AG10803 (cell line): ENCODE data around the gene BCLAF1.
"Not testable (repeated sequence)": the region's sequence is repeated elsewhere in the genome, so short reads cannot be mapped to it uniquely, and the experiment has no call there.

Experiments
- DNase-seq: peaks from one replicate; pipeline ENCODE4 v3.0.0; 2010; ENCODE audit warnings: low read depth
- H3K4me3 ChIP-seq: 2 replicates; pipeline ENCODE4 v1.5.1; 2011; ENCODE audit warnings: mild to moderate bottlenecking, low read length, control low read depth
- CTCF ChIP-seq: conservative IDR thresholded peaks from 2 replicates; pipeline ENCODE4 v1.5.1; 2011; ENCODE audit warnings: mild to moderate bottlenecking, low read length, control low read depth, inconsistent platforms

BCLAF1 gene

GRCh38 chr6:136318676-136319075 lies 29.0 kb upstream of the BCLAF1 start:
- TF ChIP-seq CTCF, result no peak
- H3K4me3 ChIP-seq, result no peak overlapping the region
- DNase-seq, result peak; percentile 50

GRCh38 chr6:136317971-136318370 lies 28.3 kb upstream of the BCLAF1 start:
- TF ChIP-seq CTCF, result no peak
- DNase-seq, result no peak
- no peak overlapping the region for H3K4me3 ChIP-seq

- peak; percentile 94 for TF ChIP-seq CTCF
- H3K4me3 ChIP-seq, result no peak overlapping the region
- DNase-seq, result peak; percentile 59
Measured at GRCh38 chr6:136317021-136317694, 27.5 kb upstream of the BCLAF1 start.

- DNase-seq, result no peak
- no peak overlapping the region for H3K4me3 ChIP-seq
- no peak for TF ChIP-seq CTCF
Measured at GRCh38 chr6:136315594-136315993, 25.9 kb upstream of the BCLAF1 start.

GRCh38 chr6:136312975-136313374 lies 23.3 kb upstream of the BCLAF1 start:
- no peak for DNase-seq
- TF ChIP-seq CTCF, result no peak
- H3K4me3 ChIP-seq, result no peak overlapping the region

GRCh38 chr6:136309729-136310311 lies 20.2 kb upstream of the BCLAF1 start:
- no peak for DNase-seq
- TF ChIP-seq CTCF, result no peak
- no peak overlapping the region for H3K4me3 ChIP-seq

- TF ChIP-seq CTCF, result no peak
- DNase-seq, result no peak
- no peak overlapping the region for H3K4me3 ChIP-seq
Measured at GRCh38 chr6:136309171-136309570, 19.5 kb upstream of the BCLAF1 start.

GRCh38 chr6:136308469-136308868 lies 18.8 kb upstream of the BCLAF1 start:
- not testable (repeated sequence) for H3K4me3 ChIP-seq, DNase-seq
